H1 (cell line): ENCODE measurements around the gene CELF6. TPM values are rescaled to one million over a fixed set of nuclear protein-coding genes. Genes with fewer than 3 reads are reported as not detected.

Experiments
- CTCF ChIA-PET: fragments of 300-600 bp; sonication (Branson Sonifier 250); formaldehyde crosslinking; loops from one replicate; lab custom pipeline; 2021; ENCODE audit not compliant: partially characterized antibody; lab: Charles Lee
- POLR2A ChIA-PET: fragments of 300-600 bp; sonication (Branson Sonifier 250); formaldehyde crosslinking; loops from one replicate; lab custom pipeline; 2021; ENCODE audit warnings: inconsistent platforms; ENCODE audit not compliant: partially characterized antibody; lab: Charles Lee
- DNase-seq, 2 experiments: peaks; one replicate each; pipeline versions ENCODE4 v3.0.0 to v3.0.0-alpha.2; 2010 to 2022; ENCODE audit warnings: low spot score in 2 of 2, low read depth in 1 of 2, mixed read lengths in 1 of 2
- FAIRE-seq: peaks from 2 replicates; lab custom pipeline; 2011; peaks lifted over from hg19 to GRCh38; lab: Jason Lieb, UNC
- H2AFZ ChIP-seq: 2 replicates; pipeline ENCODE4 v1.8.1; 2012; ENCODE audit warnings: low read length, inconsistent platforms
- H2AK5ac ChIP-seq: 2 replicates; pipeline ENCODE4 v1.6.1; 2013; ENCODE audit warnings: low read depth, low read length
- H2BK120ac ChIP-seq: replicated peaks from 2 replicates; pipeline ENCODE3; 2013; ENCODE audit warnings: low read depth, low read length, inconsistent platforms
- H2BK12ac ChIP-seq: 2 replicates; pipeline ENCODE4 v1.6.1; 2013; ENCODE audit warnings: low read depth, low read length
- H2BK15ac ChIP-seq: 2 replicates; pipeline ENCODE4 v1.6.1; 2013; ENCODE audit warnings: low read length
- H2BK20ac ChIP-seq: 2 replicates; pipeline ENCODE4 v1.6.1; 2013; ENCODE audit warnings: low read length
- H2BK5ac ChIP-seq: 2 replicates; pipeline ENCODE4 v1.6.1; 2013; ENCODE audit warnings: low read depth, low read length
- H3K14ac ChIP-seq: 2 replicates; pipeline ENCODE4 v1.6.1; 2013; ENCODE audit warnings: inconsistent platforms; ENCODE audit not compliant: insufficient read length
- H3K18ac ChIP-seq: 2 replicates; pipeline ENCODE4 v1.6.1; 2013; ENCODE audit warnings: low read length; ENCODE audit errors: extremely low read depth
- H3K23ac ChIP-seq: 2 replicates; pipeline ENCODE4 v1.6.1; 2013; ENCODE audit warnings: inconsistent platforms; ENCODE audit not compliant: insufficient read length
- H3K23me2 ChIP-seq: 2 replicates; pipeline ENCODE4 v1.6.1; 2013; ENCODE audit warnings: low read depth, low read length
- H3K27ac ChIP-seq: 2 replicates; pipeline ENCODE4 v1.6.1; 2011; ENCODE audit warnings: low read depth, low read length, inconsistent platforms
- H3K27me3 ChIP-seq, 4 experiments: replicated peaks in 1 of 4; 1 replicate in 1 of 4; 2 replicates in 3 of 4; pipeline versions ENCODE4 v1.6.1 to v1.8.1; 2011 to 2013; ENCODE audit warnings: low read length in 3 of 4, mild to moderate bottlenecking in 3 of 4, inconsistent platforms in 2 of 4, mixed read lengths in 2 of 4, moderate library complexity in 1 of 4; ENCODE audit not compliant: control insufficient read depth in 3 of 4, insufficient read depth in 3 of 4; ENCODE audit errors: extremely low read depth in 1 of 4
- H3K36me3 ChIP-seq, 4 experiments: 2 replicates each; pipeline versions ENCODE4 v1.6.1 to v1.8.1; 2011 to 2013; ENCODE audit warnings: mild to moderate bottlenecking in 4 of 4, low read length in 3 of 4, moderate library complexity in 2 of 4, control low read depth in 1 of 4, inconsistent platforms in 1 of 4; ENCODE audit not compliant: insufficient read depth in 4 of 4, control insufficient read depth in 2 of 4
- H3K4ac ChIP-seq: replicated peaks from 2 replicates; pipeline ENCODE3; 2013; ENCODE audit warnings: low read length, low read depth, mixed read lengths, inconsistent platforms; ENCODE audit not compliant: insufficient read length
- H3K4me1 ChIP-seq, 4 experiments: replicated peaks in 1 of 4; 1 replicate in 1 of 4; 2 replicates in 3 of 4; pipeline versions ENCODE4 v1.6.1 to v1.8.1; 2011 to 2013; ENCODE audit warnings: low read length in 3 of 4, inconsistent platforms in 2 of 4, mixed read lengths in 1 of 4; ENCODE audit not compliant: insufficient read depth in 4 of 4, control insufficient read depth in 3 of 4
- H3K4me2 ChIP-seq, 2 experiments: 2 replicates each; pipeline versions ENCODE4 v1.6.1 to v1.8.1; 2011 to 2013; ENCODE audit warnings: low read depth in 2 of 2, low read length in 2 of 2, control low read depth in 1 of 2, inconsistent platforms in 1 of 2, mild to moderate bottlenecking in 1 of 2; ENCODE audit not compliant: insufficient read depth in 1 of 2
- H3K4me3 ChIP-seq, 4 experiments: fragments of 200-600, 300-600 bp in 1 of 4; sonication (generic), shearing (Covaris generic), sonication (Bioruptor Twin) in 1 of 4; 2 replicates each; pipeline versions ENCODE4 v1.5.1 to v1.8.1; 2011 to 2016; ENCODE audit warnings: low read length in 4 of 4, low read depth in 3 of 4, control low read depth in 2 of 4, inconsistent platforms in 2 of 4, mild to moderate bottlenecking in 2 of 4, mixed read lengths in 1 of 4, moderate library complexity in 1 of 4; ENCODE audit not compliant: insufficient read depth in 2 of 4; ENCODE audit errors: extremely low read depth in 1 of 4
- H3K56ac ChIP-seq: replicated peaks from 2 replicates; pipeline ENCODE3; 2013; ENCODE audit warnings: low read depth, mild to moderate bottlenecking, mixed read lengths, low read length, inconsistent platforms; ENCODE audit not compliant: insufficient read length
- H3K79me1 ChIP-seq: 2 replicates; pipeline ENCODE4 v1.6.1; 2013; ENCODE audit warnings: low read depth, low read length, control low read depth
- H3K79me2 ChIP-seq, 2 experiments: 2 replicates each; pipeline versions ENCODE4 v1.6.1 to v1.8.1; 2012 to 2013; ENCODE audit warnings: low read length in 2 of 2, mild to moderate bottlenecking in 2 of 2, inconsistent platforms in 1 of 2; ENCODE audit not compliant: insufficient read depth in 2 of 2, control insufficient read depth in 1 of 2
- H3K9ac ChIP-seq, 4 experiments: replicated peaks in 1 of 4; 1 replicate in 1 of 4; 2 replicates in 3 of 4; pipeline versions ENCODE4 v1.6.1 to v1.8.1; 2011 to 2013; ENCODE audit warnings: low read depth in 3 of 4, low read length in 3 of 4, control low read depth in 2 of 4, mild to moderate bottlenecking in 2 of 4, moderate library complexity in 2 of 4, inconsistent platforms in 1 of 4; ENCODE audit errors: extremely low read depth in 1 of 4
- H3K9me3 ChIP-seq, 2 experiments: 2 replicates each; pipeline versions ENCODE4 v1.6.1 to v1.8.1; 2012 to 2013; ENCODE audit warnings: mild to moderate bottlenecking in 2 of 2, moderate library complexity in 2 of 2, control low read depth in 1 of 2, inconsistent platforms in 1 of 2, low read depth in 1 of 2, low read length in 1 of 2, mixed read lengths in 1 of 2; ENCODE audit not compliant: insufficient read depth in 2 of 2
- H4K20me1 ChIP-seq, 2 experiments: replicated peaks in 1 of 2; 2 replicates each; pipeline versions ENCODE3 to v1.8.1; 2011 to 2013; ENCODE audit warnings: inconsistent platforms in 2 of 2, low read length in 2 of 2, mild to moderate bottlenecking in 1 of 2; ENCODE audit not compliant: insufficient read depth in 2 of 2, control insufficient read depth in 1 of 2
- H4K5ac ChIP-seq: 2 replicates; pipeline ENCODE4 v1.6.1; 2013; ENCODE audit warnings: low read length, low read depth, mixed read lengths, inconsistent platforms; ENCODE audit not compliant: insufficient read length
- H4K8ac ChIP-seq: 2 replicates; pipeline ENCODE4 v1.8.0; 2013; ENCODE audit warnings: mild to moderate bottlenecking, moderate library complexity, low read length, inconsistent platforms; ENCODE audit not compliant: insufficient read depth; ENCODE audit errors: extremely low read depth
- H4K91ac ChIP-seq: replicated peaks from 2 replicates; pipeline ENCODE3; 2013; ENCODE audit warnings: low read length, mixed read lengths, inconsistent platforms; ENCODE audit not compliant: insufficient read length
- KDM5A ChIP-seq: fragments of 200-600 bp; IDR thresholded peaks from 2 replicates; pipeline ENCODE4 v1.7.1; 2012; ENCODE audit warnings: mild to moderate bottlenecking, low read length, inconsistent platforms, mixed read lengths
- SAP30 ChIP-seq: fragments of 300-600 bp; sonication (generic); IDR thresholded peaks from 2 replicates; pipeline ENCODE4 v1.7.1; 2012; ENCODE audit warnings: low read length, moderate library complexity, mild to moderate bottlenecking, inconsistent platforms; ENCODE audit not compliant: insufficient read depth, insufficient replicate concordance
- WGBS, 2 experiments: shearing (Covaris generic) in 1 of 2; methylation state at CpG; one replicate each; pipeline versions ENCODE4 v1.1.6 to v1.1.7; 2013 to 2015; ENCODE audit warnings: low lambda C conversion rate in 2 of 2, mixed read lengths in 2 of 2, inconsistent platforms in 1 of 2, low coverage in 1 of 2, missing lambda C conversion rate in 1 of 2; ENCODE audit not compliant: insufficient replicate concordance in 2 of 2, insufficient coverage in 1 of 2, insufficient read length in 1 of 2; ENCODE audit errors: extremely low coverage in 1 of 2, missing lambda C conversion rate in 1 of 2; 5-methylcytosine and 5-hydroxymethylcytosine counted together
- polyA plus RNA-seq, 7 experiments: library from polyadenylated mRNA; depleted of rRNA in 3 of 7; stranded (reverse) in 5 of 7; unstranded in 2 of 7; fragments of >200 nt in 5 of 7; fragments of 200-250 nt in 2 of 7; gene quantifications; 1 replicate in 5 of 7; 2 replicates in 1 of 7; 4 replicates in 1 of 7; pipeline versions ENCODE4 v1.2.1 to v1.2.3, GENCODE V29; 2011 to 2013; ENCODE audit warnings: missing spikeins in 2 of 7, mixed read lengths in 2 of 7
- total RNA-seq: library from RNA; stranded (reverse); fragmentation: NEBNext Ultra II Directional; extraction: Animal tissue kit (Norgen Biotek cat#: 25700); gene quantifications from 2 replicates; pipeline ENCODE4 v1.2.1, GENCODE V29; 2021

Gene CELF6
- total and polyA plus RNA-seq, 2 of the 8 experiments (the other 6 are each of a cell fraction or from before 2014, with no cell fraction given) = 0.09 to 0.19 TPM

- H3K9me3 ChIP-seq = no peaks in the 10 kb centered on the region
- no peak overlapping the region for H3K4me3 ChIP-seq
- H2AFZ ChIP-seq = no peak overlapping the region
- H4K8ac ChIP-seq = no peak overlapping the region; the same call in 1 of the 2 replicates
- H3K79me1 ChIP-seq = no peaks in the 10 kb centered on the region
- no peak overlapping the region for H3K14ac ChIP-seq
- H3K18ac ChIP-seq = no peak overlapping the region
- no peak overlapping the region for H2AK5ac ChIP-seq
- peaks cover 0 to 2% (median 2%) of the 10 kb centered on the region in 4 experiments; a peak in 4 of 7 replicates for H3K4me1 ChIP-seq
- H3K23ac ChIP-seq = no peak overlapping the region
- no peak overlapping the region for H2BK120ac ChIP-seq
- no peak overlapping the region for H4K91ac ChIP-seq
- no peak overlapping the region for H2BK15ac ChIP-seq
- no peak overlapping the region for H2BK20ac ChIP-seq
- peaks cover 0 to 1% of the 10 kb centered on the region in 2 experiments for H4K20me1 ChIP-seq
- H3K79me2 ChIP-seq = no peaks in the 10 kb centered on the region
- no peak overlapping the region for H3K27ac ChIP-seq
- H2BK5ac ChIP-seq = no peak overlapping the region
- DNase-seq (no peak), FAIRE-seq (no peak)
- POLR2A ChIA-PET = no interaction called here
- H4K5ac ChIP-seq = no peak overlapping the region
- peaks cover 2 to 42% (median 19%) of the 10 kb centered on the region in 4 experiments; a peak in 7 of 8 replicates for H3K36me3 ChIP-seq
- H3K9ac ChIP-seq = no peak overlapping the region
- CTCF ChIA-PET = no interaction called here
- no peak overlapping the region for H3K56ac ChIP-seq
- WGBS, 2 experiments = 87% methylated on average over 7 of the region's 7 CpGs; no CpG with 5 or more reads in 1 of the 2 experiments
- H3K4ac ChIP-seq = no peak overlapping the region
- H2BK12ac ChIP-seq = no peak overlapping the region
- H3K27me3 ChIP-seq = no peaks in the 10 kb centered on the region
- TF ChIP-seq SAP30 (no peak), KDM5A (no peak)
- H3K4me2 ChIP-seq = no peak overlapping the region
- no peaks in the 10 kb centered on the region; the same call in 1 of the 2 replicates for H3K23me2 ChIP-seq
Observed at GRCh38 chr15:72345280-72345679, 25.3 kb upstream of the CELF6 start.
